Measurements from ENCODE around the gene ADGRE3. TPM values are rescaled to one million over a fixed set of nuclear protein-coding genes. Genes with fewer than 3 reads are reported as not detected.

The ADGRE3 gene
- total and polyA plus RNA-seq, 11 donors: 0.25 to 0.59 (median 0.53) TPM; not detected in 8

- Histone ChIP-seq H3K9me3 (peaks cover 0 to 9% (median 0%) of the 10 kb centered on the region in 12 donors), H3K27ac (no peak overlapping the region), H3K36me3 (peaks cover 4 to 100% (median 95%) of the 10 kb centered on the region in 9 donors), H3K27me3 (no peaks in the 10 kb centered on the region), H3K4me1 (no peaks in the 10 kb centered on the region), H3K4me3 (no peak overlapping the region)
- WGBS, 4 donors: 96 to 98% (median 97%) methylated on average over 9 of the region's 9 CpGs
- ATAC-seq: no peak
- no peak for DNase-seq
- TF ChIP-seq CTCF (IDR thresholded peaks at IDR 0.05) (no peak), POLR2A (IDR thresholded peaks at IDR 0.05) (no peak)
- intact Hi-C loops (cut with DNase I): no loop called here
Observed at GRCh38 chr19:14700711-14701375, 26.2 kb upstream of the ADGRE3 start.

GRCh38 chr19:14699641-14700040, 25.0 kb upstream of the ADGRE3 start:
- intact Hi-C loops (cut with DNase I): no loop called here
- peaks cover 4 to 100% (median 96%) of the 10 kb centered on the region in 9 donors for H3K36me3 ChIP-seq
- H3K4me1 ChIP-seq: no peaks in the 10 kb centered on the region
- peaks cover 0 to 9% (median 0%) of the 10 kb centered on the region in 12 donors for H3K9me3 ChIP-seq
- no peak overlapping the region for H3K27ac ChIP-seq
- WGBS, 4 donors: 87 to 97% (median 90%) methylated on average over 8 of the region's 8 CpGs
- ATAC-seq (no peak), DNase-seq (no peak)
- H3K27me3 ChIP-seq: no peaks in the 10 kb centered on the region
- TF ChIP-seq CTCF (IDR thresholded peaks at IDR 0.05): no peak
- no peak for TF ChIP-seq POLR2A (IDR thresholded peaks at IDR 0.05)
- no peak overlapping the region for H3K4me3 ChIP-seq

GRCh38 chr19:14695471-14695870, 20.8 kb upstream of the ADGRE3 start:
- peaks cover 0 to 16% (median 8%) of the 10 kb centered on the region in 12 donors for H3K4me1 ChIP-seq
- H3K27me3 ChIP-seq: no peaks in the 10 kb centered on the region
- WGBS, 4 donors: 91 to 95% (median 94%) methylated on average over 5 of the region's 5 CpGs
- no peak for DNase-seq
- H3K9me3 ChIP-seq: no peaks in the 10 kb centered on the region
- ATAC-seq: no peak
- no peak overlapping the region for H3K27ac ChIP-seq
- H3K36me3 ChIP-seq: peaks cover 4 to 78% (median 71%) of the 10 kb centered on the region in 9 donors
- TF ChIP-seq CTCF (IDR thresholded peaks at IDR 0.05): no peak
- no peak for TF ChIP-seq POLR2A (IDR thresholded peaks at IDR 0.05)
- intact Hi-C loops (cut with DNase I): no loop called here
- no peak overlapping the region for H3K4me3 ChIP-seq

- H3K4me3 ChIP-seq: no peak overlapping the region
- no peaks in the 10 kb centered on the region for H3K9me3 ChIP-seq
- H3K27ac ChIP-seq: no peak overlapping the region
- H3K36me3 ChIP-seq: peaks cover 4 to 71% (median 64%) of the 10 kb centered on the region in 9 donors
- TF ChIP-seq CTCF (IDR thresholded peaks at IDR 0.05) (no peak), POLR2A (IDR thresholded peaks at IDR 0.05) (no peak)
- ATAC-seq (no peak), DNase-seq (no peak)
- H3K27me3 ChIP-seq: no peaks in the 10 kb centered on the region
- intact Hi-C loops (cut with DNase I): no loop called here
- H3K4me1 ChIP-seq: peaks cover 0 to 18% (median 10%) of the 10 kb centered on the region in 12 donors
- 86 to 90% (median 86%) methylated on average over 13 of the region's 13 CpGs for WGBS, 4 donors
Observed at GRCh38 chr19:14694641-14695266, 20.1 kb upstream of the ADGRE3 start.

Measured in heart left ventricle (tissue), 16 donors.